VCaP (cell line): ENCODE measurements around the gene ACBD6.
"Not testable (repeated sequence)": the region's sequence is repeated elsewhere in the genome, so short reads cannot be mapped to it uniquely, and the experiment has no call there.

Experiments used
- H3K27ac ChIP-seq: fragments of 450-650 bp; 2 replicates; pipeline ENCODE4 v1.5.1; 2017
- TF ChIP-seq, protein P1 (sequence below): fragments of 450-650 bp; conservative IDR thresholded peaks from 2 replicates; pipeline ENCODE4 v1.5.1; 2017; ENCODE audit warnings: mild to moderate bottlenecking, moderate library complexity

ACBD6 gene

GRCh38 chr1:180484490-180484889 is 17.9 kb downstream of the ACBD6 start:
- TF ChIP-seq, protein P1, sequence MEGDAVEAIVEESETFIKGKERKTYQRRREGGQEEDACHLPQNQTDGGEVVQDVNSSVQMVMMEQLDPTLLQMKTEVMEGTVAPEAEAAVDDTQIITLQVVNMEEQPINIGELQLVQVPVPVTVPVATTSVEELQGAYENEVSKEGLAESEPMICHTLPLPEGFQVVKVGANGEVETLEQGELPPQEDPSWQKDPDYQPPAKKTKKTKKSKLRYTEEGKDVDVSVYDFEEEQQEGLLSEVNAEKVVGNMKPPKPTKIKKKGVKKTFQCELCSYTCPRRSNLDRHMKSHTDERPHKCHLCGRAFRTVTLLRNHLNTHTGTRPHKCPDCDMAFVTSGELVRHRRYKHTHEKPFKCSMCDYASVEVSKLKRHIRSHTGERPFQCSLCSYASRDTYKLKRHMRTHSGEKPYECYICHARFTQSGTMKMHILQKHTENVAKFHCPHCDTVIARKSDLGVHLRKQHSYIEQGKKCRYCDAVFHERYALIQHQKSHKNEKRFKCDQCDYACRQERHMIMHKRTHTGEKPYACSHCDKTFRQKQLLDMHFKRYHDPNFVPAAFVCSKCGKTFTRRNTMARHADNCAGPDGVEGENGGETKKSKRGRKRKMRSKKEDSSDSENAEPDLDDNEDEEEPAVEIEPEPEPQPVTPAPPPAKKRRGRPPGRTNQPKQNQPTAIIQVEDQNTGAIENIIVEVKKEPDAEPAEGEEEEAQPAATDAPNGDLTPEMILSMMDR: no peak
- H3K27ac ChIP-seq: no peak overlapping the region

- H3K27ac ChIP-seq: no peak overlapping the region
- TF ChIP-seq, protein P1: peak; percentile 77
These were observed 19.7 kb downstream of the ACBD6 start for GRCh38 chr1:180482425-180483275.

DNA sequence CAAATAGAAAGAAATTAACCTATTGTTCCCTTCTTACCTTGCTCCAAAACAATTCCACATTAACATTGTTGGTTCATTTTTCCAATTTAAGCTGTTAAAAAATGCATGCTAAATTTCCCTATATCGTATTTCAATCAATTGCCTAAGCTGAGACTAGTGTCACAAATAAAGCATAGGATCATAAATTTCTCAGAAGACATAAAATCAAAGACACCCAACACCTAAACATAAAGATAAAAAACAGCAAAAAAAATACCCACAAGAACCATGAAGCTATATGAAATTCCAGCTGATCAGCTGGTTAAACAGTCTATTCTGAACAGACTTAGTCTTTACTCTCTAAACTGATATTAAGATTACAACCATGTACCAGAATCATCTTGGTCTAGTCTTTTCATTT is 32.3 kb downstream of the ACBD6 start:
- no peak overlapping the region for H3K27ac ChIP-seq

DNA sequence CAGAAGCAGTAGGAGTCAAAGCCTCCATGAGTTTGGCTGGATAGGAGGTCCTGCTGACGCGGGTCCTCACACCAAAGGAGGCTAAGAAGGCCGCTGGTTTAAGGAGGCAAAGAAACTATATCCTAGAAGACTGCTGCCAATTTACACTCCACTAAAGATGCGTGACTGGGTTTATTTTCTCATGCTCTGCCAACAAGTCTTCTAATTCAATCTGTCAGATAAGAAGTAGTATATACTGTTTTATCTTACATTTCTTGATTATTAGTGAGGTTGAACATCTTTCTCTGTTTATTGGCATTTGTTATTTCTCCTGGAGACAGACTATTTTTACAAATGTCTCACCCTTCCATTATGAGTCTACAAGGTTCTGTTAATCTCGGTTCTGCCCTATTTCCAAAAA is 34.1 kb downstream of the ACBD6 start:
- TF ChIP-seq, protein P1: no peak
- H3K27ac ChIP-seq: no peak overlapping the region

More for the DNA sequence above, 32.3 kb downstream of the ACBD6 start:
- TF ChIP-seq, protein P1: no peak

DNA sequence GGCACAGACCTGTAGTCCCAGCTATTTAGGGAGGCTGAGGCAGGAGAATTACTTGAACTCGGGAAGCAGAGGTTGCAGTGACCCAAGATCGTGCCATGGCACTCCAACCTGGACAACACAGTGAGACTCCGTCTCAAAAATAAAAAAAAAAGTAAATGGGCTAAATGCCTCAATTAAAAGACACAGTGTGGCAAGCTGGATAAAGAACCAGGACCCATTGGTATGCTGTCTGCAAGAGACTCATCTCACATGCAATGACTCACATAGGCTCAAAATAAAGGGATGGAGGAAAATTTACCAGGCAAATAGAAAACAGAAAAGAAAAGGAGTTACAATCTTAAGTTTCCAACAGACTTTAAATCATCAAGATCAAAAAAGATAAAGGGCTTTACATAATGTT is 40.3 kb downstream of the ACBD6 start:
- TF ChIP-seq, protein P1: no peak
- no peak overlapping the region for H3K27ac ChIP-seq

DNA sequence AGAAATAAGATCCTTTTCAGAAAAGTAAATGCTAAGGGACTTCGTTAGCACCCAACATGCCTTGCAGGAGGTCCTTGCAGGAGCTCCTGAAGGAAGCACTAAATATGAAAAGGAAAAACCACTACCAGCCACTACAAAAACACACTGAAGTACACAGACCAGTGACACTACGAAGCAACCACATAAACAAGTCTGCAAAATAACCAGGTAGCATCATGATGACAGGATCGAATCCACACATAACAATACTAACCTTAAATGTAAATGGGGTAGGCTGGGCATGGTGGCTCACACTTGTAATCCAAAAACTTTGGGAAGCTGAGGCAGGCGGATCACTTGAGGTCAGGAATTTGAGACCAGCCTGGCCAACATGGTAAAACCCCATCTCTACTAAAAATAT is 40.7 kb downstream of the ACBD6 start:
- H3K27ac ChIP-seq: not testable (repeated sequence)

DNA sequence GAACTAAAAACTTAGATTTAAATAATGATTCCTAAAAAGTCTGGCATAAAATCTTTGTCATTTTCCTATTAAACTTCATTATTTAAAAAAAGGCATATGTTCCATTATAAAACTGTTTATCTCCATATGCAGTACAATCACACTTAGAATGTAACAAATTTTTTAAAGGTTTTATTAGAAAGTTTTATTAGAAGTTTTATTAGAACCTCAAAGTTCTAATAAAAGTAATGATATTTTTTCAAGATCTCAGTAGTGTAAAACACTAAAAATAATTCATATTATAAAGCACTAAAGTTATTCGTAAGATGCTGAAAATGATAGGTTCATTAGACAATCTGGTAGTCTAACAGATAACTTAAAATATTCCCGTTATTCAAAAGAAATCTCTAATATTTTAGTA is 43.6 kb downstream of the ACBD6 start:
- H3K27ac ChIP-seq: peak overlapping the region; percentile 16; the same call in 1 of the 2 replicates
- TF ChIP-seq, protein P1: no peak

DNA sequence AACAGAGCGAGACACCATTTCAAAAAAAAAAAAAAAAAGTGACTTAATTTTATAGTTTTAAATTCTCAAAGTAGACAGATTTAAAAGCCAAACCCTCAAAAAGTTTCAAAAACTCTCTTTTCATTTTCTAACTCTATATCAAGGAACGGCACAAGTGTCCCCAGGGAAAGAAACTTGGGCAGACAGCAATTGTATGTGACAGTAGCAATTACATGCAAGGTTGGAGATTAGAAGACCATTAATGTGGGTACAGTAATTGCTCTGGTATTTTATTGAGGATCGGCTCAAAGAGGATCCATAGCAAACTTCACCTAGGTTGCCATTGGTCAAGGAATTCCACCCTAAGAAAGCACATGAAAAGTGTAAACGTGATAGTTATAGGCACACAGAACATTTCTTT is 46.2 kb downstream of the ACBD6 start:
- no peak overlapping the region for H3K27ac ChIP-seq
- TF ChIP-seq, protein P1: no peak
